GM12891 (cell line): ENCODE measurements around the gene YTHDF1.

Experiments used
- POLR2A ChIP-seq: IDR thresholded peaks from 2 replicates; pipeline ENCODE4 v1.6.1; 2011; ENCODE audit warnings: low read depth, low read length, control low read depth
- POLR2AphosphoS5 ChIP-seq: IDR thresholded peaks from 2 replicates; pipeline ENCODE4 v1.6.1; 2011; ENCODE audit warnings: low read depth, low read length, control low read depth
- TAF1 ChIP-seq: IDR thresholded peaks from 2 replicates; pipeline ENCODE4 v1.6.1; 2011; ENCODE audit warnings: low read depth, low read length, control low read depth

- TF ChIP-seq POLR2A (no peak), POLR2AphosphoS5 (no peak), TAF1 (no peak)
These were observed 24.1 kb upstream of the YTHDF1 start for GRCh38 chr20:63240004-63240403.
